Keratinocyte (primary cell): ENCODE measurements around the gene CAP1.

Experiments
- CTCF ChIP-seq, 3 experiments: IDR thresholded peaks in 1 of 3; conservative IDR thresholded peaks in 1 of 3; optimal IDR thresholded peaks in 1 of 3; 2 replicates in 2 of 3; 3 replicates in 1 of 3; pipeline versions ENCODE3 to v1.5.1; 2011; ENCODE audit warnings: low read length in 3 of 3, mild to moderate bottlenecking in 3 of 3, moderate library complexity in 2 of 3, control low read depth in 1 of 3, inconsistent platforms in 1 of 3; ENCODE audit not compliant: insufficient read depth in 2 of 3; ENCODE audit errors: extremely low read depth in 1 of 3
- EZH2 ChIP-seq: IDR thresholded peaks from one replicate; pipeline ENCODE4 v1.6.1; 2012; ENCODE audit warnings: inconsistent platforms, mild to moderate bottlenecking, low read length, moderate library complexity

GRCh38 chr1:40024671-40025070, 15.9 kb upstream of the CAP1 start:
- TF ChIP-seq CTCF (optimal IDR thresholded peaks at IDR 0.05 in 1 of 3, IDR thresholded peaks at IDR 0.05 in 1 of 3, conservative IDR thresholded peaks at IDR 0.05 in 1 of 3; ENCODE audit: extremely low read depth in 1 of 3, insufficient read depth in 2 of 3, low read length in 3 of 3): no peak
- no peak for TF ChIP-seq EZH2
